ENCODE data around the gene RTN3. TPM values are rescaled to one million over a fixed set of nuclear protein-coding genes. Genes with fewer than 3 reads are reported as not detected.

RTN3 gene
- total and polyA plus RNA-seq, 12 donors = 31.1 to 72.0 (median 50.6) TPM

GRCh38 chr11:63764679-63765647 lies 83.7 kb downstream of the RTN3 start:
- Histone ChIP-seq H3K9me3 (no peaks in the 10 kb centered on the region), H3K27me3 (peaks cover 0 to 14% (median 0%) of the 10 kb centered on the region in 7 donors), H3K4me1 (peaks cover 14 to 56% (median 31%) of the 10 kb centered on the region in 9 donors), H3K27ac (peak overlapping the region in 5 of 10 donors; percentile 10 to 71 (median 69)), H3K36me3 (peaks cover 0 to 25% (median 0%) of the 10 kb centered on the region in 9 donors), H3K4me3 (no peak overlapping the region)
- intact Hi-C loops (cut with DNase I) = loop anchor here in 7 of 10 donors (5.0 to 10.0 kb wide), 5 partner anchors 47 to 380 kb away; partner anchors contain the start of gene SPINDOC (in 4 of the 7)
- WGBS, 2 donors = 84 to 86% methylated on average over 30 of the region's 30 CpGs
- TF ChIP-seq, protein P1, sequence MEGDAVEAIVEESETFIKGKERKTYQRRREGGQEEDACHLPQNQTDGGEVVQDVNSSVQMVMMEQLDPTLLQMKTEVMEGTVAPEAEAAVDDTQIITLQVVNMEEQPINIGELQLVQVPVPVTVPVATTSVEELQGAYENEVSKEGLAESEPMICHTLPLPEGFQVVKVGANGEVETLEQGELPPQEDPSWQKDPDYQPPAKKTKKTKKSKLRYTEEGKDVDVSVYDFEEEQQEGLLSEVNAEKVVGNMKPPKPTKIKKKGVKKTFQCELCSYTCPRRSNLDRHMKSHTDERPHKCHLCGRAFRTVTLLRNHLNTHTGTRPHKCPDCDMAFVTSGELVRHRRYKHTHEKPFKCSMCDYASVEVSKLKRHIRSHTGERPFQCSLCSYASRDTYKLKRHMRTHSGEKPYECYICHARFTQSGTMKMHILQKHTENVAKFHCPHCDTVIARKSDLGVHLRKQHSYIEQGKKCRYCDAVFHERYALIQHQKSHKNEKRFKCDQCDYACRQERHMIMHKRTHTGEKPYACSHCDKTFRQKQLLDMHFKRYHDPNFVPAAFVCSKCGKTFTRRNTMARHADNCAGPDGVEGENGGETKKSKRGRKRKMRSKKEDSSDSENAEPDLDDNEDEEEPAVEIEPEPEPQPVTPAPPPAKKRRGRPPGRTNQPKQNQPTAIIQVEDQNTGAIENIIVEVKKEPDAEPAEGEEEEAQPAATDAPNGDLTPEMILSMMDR (IDR thresholded peaks at IDR 0.05) = no peak
- no peak for ATAC-seq
- peak; percentile 6 to 14 for DNase-seq

- H3K27me3 ChIP-seq = peaks cover 0 to 22% (median 0%) of the 10 kb centered on the region in 7 donors
- ATAC-seq = no peak
- peak in 1 of 2 donors; percentile 6 for DNase-seq
- H3K4me3 ChIP-seq = no peak overlapping the region
- intact Hi-C loops (cut with DNase I) = loop anchor here in 8 of 10 donors (2.0 to 10.0 kb wide), 6 partner anchors 47 to 379 kb away; partner anchors contain the start of gene SPINDOC (in 4 of the 8)
- 88% methylated on average over 18 of the region's 18 CpGs for WGBS, 2 donors
- H3K9me3 ChIP-seq = no peaks in the 10 kb centered on the region
- peaks cover 0 to 17% (median 0%) of the 10 kb centered on the region in 9 donors for H3K36me3 ChIP-seq
- H3K4me1 ChIP-seq = peaks cover 14 to 59% (median 35%) of the 10 kb centered on the region in 9 donors
- TF ChIP-seq, protein P1 (IDR thresholded peaks at IDR 0.05) = no peak
- no peak overlapping the region for H3K27ac ChIP-seq
Measured at GRCh38 chr11:63765688-63766241, 84.5 kb downstream of the RTN3 start.

- intact Hi-C loops (cut with DNase I) = loop anchor here in 8 of 10 donors (2.0 to 10.0 kb wide), 6 partner anchors 46 to 378 kb away; partner anchors contain the start of gene SPINDOC (in 4 of the 8)
- Histone ChIP-seq H3K36me3 (peaks cover 0 to 11% (median 0%) of the 10 kb centered on the region in 9 donors), H3K27me3 (peaks cover 0 to 23% (median 0%) of the 10 kb centered on the region in 7 donors), H3K9me3 (no peaks in the 10 kb centered on the region), H3K4me3 (peak overlapping the region in 8 of 10 donors; percentile 70 to 89 (median 86)), H3K27ac (peak overlapping the region in 8 of 10 donors; percentile 4 to 92 (median 75)), H3K4me1 (peaks cover 14 to 58% (median 35%) of the 10 kb centered on the region in 9 donors)
- 74 to 76% methylated on average over 7 of the region's 7 CpGs for WGBS, 2 donors
- ATAC-seq (no peak), DNase-seq (no peak)
- TF ChIP-seq, protein P1 (IDR thresholded peaks at IDR 0.05) = no peak
Measured at GRCh38 chr11:63766531-63767235, 85.4 kb downstream of the RTN3 start.

Data from heart right ventricle (tissue), 16 donors.